Endothelial cell of umbilical vein (primary cell): ENCODE data around the gene CPA3.

ENCODE experiments used
- EZH2 ChIP-seq: IDR thresholded peaks from 2 replicates; pipeline ENCODE4 v1.6.1; 2012; ENCODE audit warnings: borderline replicate concordance, low read depth, mild to moderate bottlenecking, moderate library complexity, low read length, inconsistent platforms; ENCODE audit not compliant: severe bottlenecking
- MYC ChIP-seq: IDR thresholded peaks from one replicate; pipeline ENCODE4 v1.6.1; 2011; ENCODE audit warnings: mild to moderate bottlenecking, low read depth, low read length
- POLR2A ChIP-seq: IDR thresholded peaks from 2 replicates; pipeline ENCODE4 v1.6.1; 2012; ENCODE audit warnings: low read depth, mild to moderate bottlenecking, control low read depth, low read length
- TF ChIP-seq, protein P1 (sequence below), 2 donors: IDR thresholded peaks; 1 replicate in 1 of 2; 2 replicates in 1 of 2; pipeline ENCODE4 v1.5.1; 2011; ENCODE audit warnings: low read length in 2 of 2, mild to moderate bottlenecking in 2 of 2, moderate library complexity in 2 of 2, control low read depth in 1 of 2, inconsistent platforms in 1 of 2, low read depth in 1 of 2; ENCODE audit not compliant: insufficient read depth in 1 of 2; ENCODE audit errors: extremely low read depth in 1 of 2

DNA sequence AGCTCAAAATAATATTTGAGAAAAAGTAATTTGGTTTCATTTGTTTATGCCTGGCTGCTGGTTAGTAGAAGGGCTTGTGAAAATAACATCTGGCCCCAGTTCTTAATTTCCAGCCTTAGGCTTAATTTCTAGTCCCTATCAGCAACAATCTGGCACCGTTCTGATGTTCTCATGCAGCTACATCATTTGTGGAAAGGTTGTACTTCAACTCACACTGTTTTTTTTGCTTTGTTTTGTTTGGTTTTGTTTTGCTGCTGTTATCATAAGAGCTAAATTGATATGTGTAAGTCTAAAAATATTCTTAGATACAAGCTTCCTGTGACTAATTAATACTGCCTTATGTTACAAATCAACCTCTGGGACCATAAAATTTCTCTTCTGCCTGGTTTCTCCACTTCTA, 8.9 kb downstream of the CPA3 start:
- TF ChIP-seq, protein P1, sequence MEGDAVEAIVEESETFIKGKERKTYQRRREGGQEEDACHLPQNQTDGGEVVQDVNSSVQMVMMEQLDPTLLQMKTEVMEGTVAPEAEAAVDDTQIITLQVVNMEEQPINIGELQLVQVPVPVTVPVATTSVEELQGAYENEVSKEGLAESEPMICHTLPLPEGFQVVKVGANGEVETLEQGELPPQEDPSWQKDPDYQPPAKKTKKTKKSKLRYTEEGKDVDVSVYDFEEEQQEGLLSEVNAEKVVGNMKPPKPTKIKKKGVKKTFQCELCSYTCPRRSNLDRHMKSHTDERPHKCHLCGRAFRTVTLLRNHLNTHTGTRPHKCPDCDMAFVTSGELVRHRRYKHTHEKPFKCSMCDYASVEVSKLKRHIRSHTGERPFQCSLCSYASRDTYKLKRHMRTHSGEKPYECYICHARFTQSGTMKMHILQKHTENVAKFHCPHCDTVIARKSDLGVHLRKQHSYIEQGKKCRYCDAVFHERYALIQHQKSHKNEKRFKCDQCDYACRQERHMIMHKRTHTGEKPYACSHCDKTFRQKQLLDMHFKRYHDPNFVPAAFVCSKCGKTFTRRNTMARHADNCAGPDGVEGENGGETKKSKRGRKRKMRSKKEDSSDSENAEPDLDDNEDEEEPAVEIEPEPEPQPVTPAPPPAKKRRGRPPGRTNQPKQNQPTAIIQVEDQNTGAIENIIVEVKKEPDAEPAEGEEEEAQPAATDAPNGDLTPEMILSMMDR (IDR thresholded peaks at IDR 0.05; ENCODE audit: extremely low read depth in 1 of 2, insufficient read depth in 1 of 2, low read depth in 1 of 2, low read length in 2 of 2) = no peak
- TF ChIP-seq MYC (no peak), EZH2 (no peak), POLR2A (no peak)
